IMR-90 (cell line): ENCODE results near the gene MFSD6. TPM values are rescaled to one million over a fixed set of nuclear protein-coding genes. Genes with fewer than 3 reads are reported as not detected.

Experiments used
- ATAC-seq: fragments of 200-7000 bp; cut with Tn5 transposase; 2 replicates; pipeline ENCODE4 v1.9.1; 2020; ENCODE audit warnings: low read depth, mild to moderate bottlenecking, moderate library complexity
- BruUV-seq: library from RNA; stranded (reverse); fragments of 400-500 nt; replicated peaks from 2 replicates; lab custom pipeline; 2021; lab: Mats Ljungman, UMichigan
- CTCF ChIA-PET: fragments of 300-600 bp; formaldehyde crosslinking; extraction: SDS; loops from one replicate; lab custom pipeline; 2021; ENCODE audit warnings: antibody characterized with exemption; lab: Yijun Ruan, JAX
- POLR2A ChIA-PET: fragments of 300-600 bp; sonication (Branson Sonifier 250); formaldehyde crosslinking; loops from one replicate; lab custom pipeline; 2022; ENCODE audit warnings: antibody characterized with exemption; ENCODE audit not compliant: unreplicated experiment; lab: Charles Lee
- DNase-seq: peaks from one replicate; pipeline ENCODE4 v3.0.0; 2013
- H2AFZ ChIP-seq: replicated peaks from 2 replicates; pipeline ENCODE3; 2013; ENCODE audit warnings: low read length, mild to moderate bottlenecking; ENCODE audit not compliant: poor library complexity
- H2AK5ac ChIP-seq: 2 replicates; pipeline ENCODE4 v1.6.1; 2013; ENCODE audit warnings: low read depth, low read length, inconsistent platforms
- H2AK9ac ChIP-seq: replicated peaks from 2 replicates; pipeline ENCODE3; 2013; ENCODE audit warnings: mild to moderate bottlenecking, low read depth, low read length, moderate library complexity; ENCODE audit not compliant: poor library complexity
- H2BK120ac ChIP-seq: 2 replicates; pipeline ENCODE4 v1.6.1; 2013; ENCODE audit warnings: low read depth, low read length, inconsistent platforms
- H2BK15ac ChIP-seq: 3 replicates; pipeline ENCODE4 v1.6.1; 2013; ENCODE audit warnings: low read depth, low read length, inconsistent platforms
- H2BK20ac ChIP-seq: 2 replicates; pipeline ENCODE4 v1.6.1; 2013; ENCODE audit warnings: low read depth, mild to moderate bottlenecking, inconsistent platforms, low read length, moderate library complexity
- H2BK5ac ChIP-seq: 2 replicates; pipeline ENCODE4 v1.6.1; 2013; ENCODE audit warnings: mild to moderate bottlenecking, low read depth, low read length, inconsistent platforms; ENCODE audit not compliant: poor library complexity, severe bottlenecking
- H3K14ac ChIP-seq: replicated peaks from 2 replicates; pipeline ENCODE4 v1.6.1; 2013; ENCODE audit warnings: low read depth, low read length, inconsistent platforms
- H3K18ac ChIP-seq: 2 replicates; pipeline ENCODE4 v1.6.1; 2013; ENCODE audit warnings: low read depth, low read length, control low read depth
- H3K23ac ChIP-seq: 2 replicates; pipeline ENCODE4 v1.6.1; 2013; ENCODE audit warnings: low read depth, low read length, inconsistent platforms
- H3K27ac ChIP-seq: 2 replicates; pipeline ENCODE4 v1.5.1; 2013; ENCODE audit warnings: mild to moderate bottlenecking, control low read depth, low read length; ENCODE audit not compliant: insufficient read depth
- H3K27me3 ChIP-seq: 2 replicates; pipeline ENCODE4 v1.6.1; 2013; ENCODE audit warnings: low read length; ENCODE audit not compliant: control insufficient read depth, insufficient read depth
- H3K36me3 ChIP-seq: 2 replicates; pipeline ENCODE4 v1.6.1; 2013; ENCODE audit warnings: low read length, mixed read lengths; ENCODE audit not compliant: control insufficient read depth, insufficient read depth
- H3K4ac ChIP-seq: 2 replicates; pipeline ENCODE4 v1.6.1; 2013; ENCODE audit warnings: low read depth, low read length, inconsistent platforms
- H3K4me1 ChIP-seq: 2 replicates; pipeline ENCODE4 v1.6.1; 2013; ENCODE audit warnings: low read length, mixed read lengths; ENCODE audit not compliant: control insufficient read depth, insufficient read depth
- H3K4me2 ChIP-seq: 2 replicates; pipeline ENCODE4 v1.6.1; 2013; ENCODE audit warnings: low read depth, mild to moderate bottlenecking, control low read depth, low read length, moderate library complexity
- H3K4me3 ChIP-seq: 2 replicates; pipeline ENCODE4 v1.5.1; 2013; ENCODE audit warnings: low read depth, mild to moderate bottlenecking, control low read depth, low read length, moderate library complexity; ENCODE audit not compliant: insufficient read depth
- H3K56ac ChIP-seq: 2 replicates; pipeline ENCODE4 v1.6.1; 2013; ENCODE audit warnings: low read length, inconsistent platforms; ENCODE audit not compliant: insufficient read depth; ENCODE audit errors: extremely low read depth
- H3K79me1 ChIP-seq, 2 experiments: 2 replicates each; pipeline ENCODE4 v1.6.1; 2013; ENCODE audit warnings: low read length in 2 of 2, inconsistent platforms in 1 of 2, low read depth in 1 of 2
- H3K9ac ChIP-seq: 2 replicates; pipeline ENCODE4 v1.6.1; 2013; ENCODE audit warnings: low read depth, low read length, control low read depth
- H3K9me1 ChIP-seq: 2 replicates; pipeline ENCODE4 v1.6.1; 2013; ENCODE audit warnings: low read length, inconsistent platforms; ENCODE audit not compliant: insufficient read depth
- H3K9me3 ChIP-seq: 2 replicates; pipeline ENCODE4 v1.6.1; 2013; ENCODE audit warnings: low read length; ENCODE audit not compliant: control insufficient read depth, insufficient read depth
- H4K20me1 ChIP-seq: 2 replicates; pipeline ENCODE4 v1.6.1; 2013; ENCODE audit warnings: low read length, inconsistent platforms; ENCODE audit not compliant: insufficient read depth
- H4K5ac ChIP-seq: 2 replicates; pipeline ENCODE4 v1.6.1; 2013; ENCODE audit warnings: mild to moderate bottlenecking, low read depth, low read length, control low read depth
- H4K8ac ChIP-seq, 2 experiments: 2 replicates each; pipeline ENCODE4 v1.6.1; 2013; ENCODE audit warnings: low read depth in 2 of 2, low read length in 2 of 2, control low read depth in 1 of 2, inconsistent platforms in 1 of 2
- H4K91ac ChIP-seq: 2 replicates; pipeline ENCODE4 v1.6.1; 2013; ENCODE audit warnings: low read depth, low read length, inconsistent platforms; ENCODE audit not compliant: insufficient read depth
- BHLHE40 ChIP-seq: fragments of 150-350 bp; IDR thresholded peaks from 2 replicates; pipeline ENCODE4 v1.6.1; 2016; ENCODE audit warnings: mild to moderate bottlenecking, low read depth, low read length
- CHD1 ChIP-seq: IDR thresholded peaks from 2 replicates; pipeline ENCODE4 v1.6.1; 2012; ENCODE audit warnings: low read depth, low read length, improper control_type of control experiment
- CTCF ChIP-seq: conservative IDR thresholded peaks from 2 replicates; pipeline ENCODE4 v1.5.1; 2012; ENCODE audit warnings: mild to moderate bottlenecking, low read depth, low read length, improper control_type of control experiment
- ELK1 ChIP-seq: fragments of 150-350 bp; IDR thresholded peaks from 2 replicates; pipeline ENCODE4 v1.6.1; 2016; ENCODE audit warnings: low read depth, mild to moderate bottlenecking, low read length, moderate library complexity, borderline replicate concordance
- FOS ChIP-seq: fragments of 150-350 bp; IDR thresholded peaks from 2 replicates; pipeline ENCODE4 v1.6.1; 2016; ENCODE audit warnings: low read depth, low read length
- MAFK ChIP-seq: IDR thresholded peaks from 2 replicates; pipeline ENCODE4 v1.6.1; 2012; ENCODE audit warnings: low read depth, low read length, improper control_type of control experiment
- MAZ ChIP-seq: IDR thresholded peaks from 2 replicates; pipeline ENCODE4 v1.6.1; 2012; ENCODE audit warnings: low read depth, mild to moderate bottlenecking, low read length, improper control_type of control experiment, moderate library complexity, borderline replicate concordance
- MXI1 ChIP-seq: IDR thresholded peaks from 2 replicates; pipeline ENCODE4 v1.6.1; 2012; ENCODE audit warnings: low read depth, mild to moderate bottlenecking, low read length, moderate library complexity, borderline replicate concordance
- POLR2A ChIP-seq: IDR thresholded peaks from 2 replicates; pipeline ENCODE4 v1.6.1; 2012; ENCODE audit warnings: mild to moderate bottlenecking, low read depth, low read length
- RAD21 ChIP-seq: IDR thresholded peaks from 2 replicates; pipeline ENCODE4 v1.6.1; 2012; ENCODE audit warnings: low read length, improper control_type of control experiment
- RCOR1 ChIP-seq: IDR thresholded peaks from 2 replicates; pipeline ENCODE4 v1.6.1; 2012; ENCODE audit warnings: mild to moderate bottlenecking, low read length, improper control_type of control experiment; ENCODE audit not compliant: insufficient replicate concordance
- RFX5 ChIP-seq: IDR thresholded peaks from 2 replicates; pipeline ENCODE4 v1.8.0; 2012; ENCODE audit warnings: low read depth, mild to moderate bottlenecking, low read length, moderate library complexity
- SMC3 ChIP-seq: fragments of 150-350 bp; IDR thresholded peaks from 2 replicates; pipeline ENCODE4 v1.6.1; 2016; ENCODE audit warnings: low read depth, mild to moderate bottlenecking, antibody characterized with exemption, low read length, moderate library complexity
- USF2 ChIP-seq: fragments of 150-350 bp; IDR thresholded peaks from 2 replicates; pipeline ENCODE4 v1.6.1; 2017; ENCODE audit warnings: mild to moderate bottlenecking, antibody characterized with exemption, low read length, low read depth
- WGBS, 2 experiments: methylation state at CpG; one replicate each; pipeline versions ENCODE4 v1.1.5 to v1.1.7; 2013; ENCODE audit warnings: missing lambda C conversion rate in 2 of 2; ENCODE audit not compliant: insufficient read length in 1 of 2; ENCODE audit errors: extremely low coverage in 2 of 2; 5-methylcytosine and 5-hydroxymethylcytosine counted together
- dilution Hi-C: fragments of 300-500 bp; cut with HindIII; formaldehyde crosslinking; loops from one replicate; pipeline ENCODE4 v1.14.3; 2018; ENCODE audit warnings: low sequenced_read_pairs; ENCODE audit not compliant: unreplicated experiment
- in situ Hi-C: fragments of 300-500 bp; cut with MboI; formaldehyde crosslinking; loops from 3 replicates; pipeline ENCODE4 v1.14.3; 2019; ENCODE audit warnings: low sequenced_read_pairs, inconsistent platforms, mixed read lengths
- intact Hi-C: fragments of 100-400 bp; cut with micrococcal nuclease; formaldehyde crosslinking; loops from 2 replicates; pipeline ENCODE4 v1.10.0; 2022
- polyA plus RNA-seq, 3 experiments: library from polyadenylated mRNA; depleted of rRNA; stranded (reverse); fragments of >200 nt; gene quantifications; 2 replicates each; pipeline ENCODE4 v1.2.3, GENCODE V29; 2012; ENCODE audit warnings: low replicate concordance in 1 of 3
- total RNA-seq: library from RNA; depleted of rRNA; stranded (reverse); fragments of >200 nt; gene quantifications from 2 replicates; pipeline ENCODE4 v1.2.3, GENCODE V29; 2012

The MFSD6 gene
- total and polyA plus RNA-seq, 2 of the 4 experiments (the other 2 are of a cell fraction), result 4.2 to 7.7 TPM

GRCh38 chr2:190470256-190470826, 62.2 kb downstream of the MFSD6 start:
- DNase-seq (no peak), ATAC-seq (no peak)
- Histone ChIP-seq H2BK20ac (peak overlapping the region; percentile 45; the same call in 1 of the 2 replicates), H3K27me3 (no peaks in the 10 kb centered on the region), H4K5ac (peak overlapping the region; percentile 72; the same call in 1 of the 2 replicates), H3K14ac (0 out of 2 replicates have a peak overlapping the region, but pooled peaks have one; percentile 3), H3K4me2 (no peak overlapping the region), H3K18ac (peak overlapping the region; percentile 84), H2BK15ac (peak overlapping the region; percentile 5; the same call in 1 of the 3 replicates), H3K4me1 (peaks cover 15% of the 10 kb centered on the region), H2BK120ac (peak overlapping the region; percentile 66; the same call in 1 of the 2 replicates), H4K20me1 (no peaks in the 10 kb centered on the region; the same call in 1 of the 2 replicates), H3K79me1 (no peaks in the 10 kb centered on the region; a peak in 1 of 4 replicates), H3K9ac (no peak overlapping the region), H2AK5ac (no peak overlapping the region), H3K4me3 (no peak overlapping the region), H4K8ac (0 out of 4 replicates have a peak overlapping the region, but pooled peaks of 1 of the 2 experiments have one; percentile 31), H4K91ac (peak overlapping the region; percentile 71; the same call in 1 of the 2 replicates), H2AK9ac (no peak overlapping the region), H3K4ac (peak overlapping the region; percentile 19; the same call in 1 of the 2 replicates), H3K9me3 (no peaks in the 10 kb centered on the region), H2BK5ac (no peak overlapping the region), H3K23ac (no peak overlapping the region), H3K36me3 (no peaks in the 10 kb centered on the region; the same call in 1 of the 2 replicates), H3K9me1 (peaks cover 11% of the 10 kb centered on the region), H2AFZ (no peak overlapping the region), H3K56ac (no peak overlapping the region), H3K27ac (peak overlapping the region; percentile 96; the same call in 1 of the 2 replicates)
- dilution Hi-C loops (no loop called here), intact Hi-C loops (no loop called here), in situ Hi-C loops (no loop called here)
- no CpG with 5 or more reads among the region's 5 CpGs for WGBS, 2 experiments
- POLR2A ChIA-PET, result no interaction called here
- no TSS peak for BruUV-seq
- CTCF ChIA-PET, result no interaction called here
- no peak for TF ChIP-seq ELK1
- no peak for TF ChIP-seq RAD21
- TF ChIP-seq SMC3, result no peak
- no peak for TF ChIP-seq FOS
- no peak for TF ChIP-seq USF2
- no peak for TF ChIP-seq BHLHE40
- TF ChIP-seq MAZ, result no peak
- TF ChIP-seq RFX5, result no peak
- TF ChIP-seq CTCF, result no peak
- TF ChIP-seq CHD1, result no peak
- TF ChIP-seq POLR2A, result no peak
- TF ChIP-seq MXI1, result no peak
- TF ChIP-seq MAFK, result no peak
- no peak for TF ChIP-seq RCOR1
